Body of pancreas (tissue), 4 donors: ENCODE results near the gene CTSS.

Source experiments
- POLR2A ChIP-seq, 3 donors: fragments of 450-650 bp; IDR thresholded peaks; one replicate each; pipeline ENCODE4 v1.6.1; 2016; ENCODE audit warnings: antibody characterized with exemption in 3 of 3, mild to moderate bottlenecking in 2 of 3
- TF ChIP-seq, protein P1 (sequence below), 7 experiments: fragments of 450-650 bp in 4 of 7; fragments of 200-600 bp in 3 of 7; sonication (generic) in 3 of 7; IDR thresholded peaks; one replicate each; pipeline ENCODE4 v1.5.1; 2016 to 2019; ENCODE audit warnings: antibody characterized with exemption in 7 of 7

DNA sequence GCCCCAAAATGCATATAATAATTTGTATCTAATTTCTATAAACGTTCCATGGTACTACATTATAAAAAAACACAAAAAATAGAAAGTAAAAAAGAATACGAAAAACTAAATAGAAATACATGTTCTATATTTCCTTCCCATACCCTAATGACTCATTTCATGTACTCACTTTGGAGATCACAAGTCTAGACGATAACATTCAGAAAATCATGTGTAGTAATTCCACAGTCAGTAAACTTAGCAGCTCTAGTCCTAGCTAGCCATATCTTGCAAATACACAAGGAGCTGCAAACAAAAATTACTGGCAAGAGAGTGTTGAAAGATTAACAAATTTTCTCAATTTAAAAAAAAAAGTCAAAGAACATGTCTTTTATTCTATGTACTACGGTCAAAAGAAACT, 70.0 kb downstream of the CTSS start:
- TF ChIP-seq, protein P1, sequence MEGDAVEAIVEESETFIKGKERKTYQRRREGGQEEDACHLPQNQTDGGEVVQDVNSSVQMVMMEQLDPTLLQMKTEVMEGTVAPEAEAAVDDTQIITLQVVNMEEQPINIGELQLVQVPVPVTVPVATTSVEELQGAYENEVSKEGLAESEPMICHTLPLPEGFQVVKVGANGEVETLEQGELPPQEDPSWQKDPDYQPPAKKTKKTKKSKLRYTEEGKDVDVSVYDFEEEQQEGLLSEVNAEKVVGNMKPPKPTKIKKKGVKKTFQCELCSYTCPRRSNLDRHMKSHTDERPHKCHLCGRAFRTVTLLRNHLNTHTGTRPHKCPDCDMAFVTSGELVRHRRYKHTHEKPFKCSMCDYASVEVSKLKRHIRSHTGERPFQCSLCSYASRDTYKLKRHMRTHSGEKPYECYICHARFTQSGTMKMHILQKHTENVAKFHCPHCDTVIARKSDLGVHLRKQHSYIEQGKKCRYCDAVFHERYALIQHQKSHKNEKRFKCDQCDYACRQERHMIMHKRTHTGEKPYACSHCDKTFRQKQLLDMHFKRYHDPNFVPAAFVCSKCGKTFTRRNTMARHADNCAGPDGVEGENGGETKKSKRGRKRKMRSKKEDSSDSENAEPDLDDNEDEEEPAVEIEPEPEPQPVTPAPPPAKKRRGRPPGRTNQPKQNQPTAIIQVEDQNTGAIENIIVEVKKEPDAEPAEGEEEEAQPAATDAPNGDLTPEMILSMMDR (IDR thresholded peaks at IDR 0.05) = no peak
- no peak for TF ChIP-seq POLR2A (IDR thresholded peaks at IDR 0.05)
